Ishikawa (cell line): ENCODE measurements around the gene FOXQ1.

Experiments
- CEBPB ChIP-seq: IDR thresholded peaks from 2 replicates; pipeline ENCODE4 v1.6.1; 2012
- CREB1 ChIP-seq: IDR thresholded peaks from 2 replicates; pipeline ENCODE4 v1.6.1; 2012; ENCODE audit warnings: low read depth
- EGR1 ChIP-seq: IDR thresholded peaks from 2 replicates; pipeline ENCODE4 v1.6.1; 2012
- EP300 ChIP-seq: IDR thresholded peaks from 2 replicates; pipeline ENCODE4 v1.6.1; 2012; ENCODE audit warnings: borderline replicate concordance
- FOXM1 ChIP-seq: IDR thresholded peaks from 2 replicates; pipeline ENCODE4 v1.6.1; 2012; ENCODE audit warnings: low read depth, borderline replicate concordance
- MAX ChIP-seq: IDR thresholded peaks from 2 replicates; pipeline ENCODE4 v1.6.1; 2012
- NFIC ChIP-seq: IDR thresholded peaks from 2 replicates; pipeline ENCODE4 v1.6.1; 2012
- RAD21 ChIP-seq: IDR thresholded peaks from 2 replicates; pipeline ENCODE4 v1.6.1; 2012; ENCODE audit warnings: low read depth
- REST ChIP-seq: IDR thresholded peaks from 2 replicates; pipeline ENCODE4 v1.6.1; 2012; ENCODE audit warnings: low read depth, mild to moderate bottlenecking
- TAF1 ChIP-seq: IDR thresholded peaks from 2 replicates; pipeline ENCODE4 v1.6.1; 2012; ENCODE audit warnings: low read depth, mild to moderate bottlenecking
- TCF12 ChIP-seq: IDR thresholded peaks from 2 replicates; pipeline ENCODE4 v1.6.1; 2012; ENCODE audit warnings: low read depth
- TEAD4 ChIP-seq: IDR thresholded peaks from 2 replicates; pipeline ENCODE4 v1.6.1; 2012
- USF1 ChIP-seq: IDR thresholded peaks from 2 replicates; pipeline ENCODE4 v1.6.1; 2012
- YY1 ChIP-seq: IDR thresholded peaks from 2 replicates; pipeline ENCODE4 v1.6.1; 2012; ENCODE audit warnings: low read depth
- ZBTB7A ChIP-seq: IDR thresholded peaks from 2 replicates; pipeline ENCODE4 v1.6.1; 2012; ENCODE audit warnings: low read depth

Gene FOXQ1

GRCh38 chr6:1315560-1316386 lies 3.9 kb downstream of the FOXQ1 start:
- TF ChIP-seq RAD21 (no peak), ZBTB7A (no peak), REST (no peak), NFIC (no peak), CEBPB (no peak), YY1 (no peak), TAF1 (no peak), EGR1 (no peak), CREB1 (no peak), EP300 (no peak), FOXM1 (no peak), USF1 (no peak)

- TF ChIP-seq ZBTB7A (no peak), TCF12 (no peak), EP300 (no peak)
Observed at GRCh38 chr6:1316489-1316971, 4.6 kb downstream of the FOXQ1 start.

GRCh38 chr6:1317302-1317815 lies 5.5 kb downstream of the FOXQ1 start:
- TF ChIP-seq MAX = no peak
- no peak for TF ChIP-seq CREB1
- TF ChIP-seq REST = no peak
- TF ChIP-seq RAD21 = no peak
- no peak for TF ChIP-seq CEBPB
- no peak for TF ChIP-seq YY1
- TF ChIP-seq TAF1 = no peak
- no peak for TF ChIP-seq USF1
- no peak for TF ChIP-seq ZBTB7A
- TF ChIP-seq TCF12 = no peak
- no peak for TF ChIP-seq EP300

GRCh38 chr6:1318036-1318435 lies 6.1 kb downstream of the FOXQ1 start:
- TF ChIP-seq TAF1 (no peak), EP300 (no peak), RAD21 (no peak), USF1 (no peak), NFIC (no peak), MAX (no peak), FOXM1 (no peak), CEBPB (no peak), YY1 (no peak), EGR1 (no peak), REST (no peak), TCF12 (no peak), ZBTB7A (no peak), TEAD4 (no peak), CREB1 (no peak)
